Activated CD4-positive, alpha-beta T cell treated with anti-CD3 and anti-CD28 coated beads, Interleukin-10, Interleukin-2, amounts not matched to agents 100 ng/mL and 50 ng/mL, durations not matched to agents 16 hours and 8 hours (primary cell): Measurements from ENCODE around the gene MYADML2.
A peak's percentile ranks its signal among the peaks of the same experiment; 100 is the strongest.

ENCODE experiments used
- DNase-seq: peaks from one replicate; pipeline ENCODE4 v3.0.0-alpha.2; 2020

MYADML2 gene

DNA sequence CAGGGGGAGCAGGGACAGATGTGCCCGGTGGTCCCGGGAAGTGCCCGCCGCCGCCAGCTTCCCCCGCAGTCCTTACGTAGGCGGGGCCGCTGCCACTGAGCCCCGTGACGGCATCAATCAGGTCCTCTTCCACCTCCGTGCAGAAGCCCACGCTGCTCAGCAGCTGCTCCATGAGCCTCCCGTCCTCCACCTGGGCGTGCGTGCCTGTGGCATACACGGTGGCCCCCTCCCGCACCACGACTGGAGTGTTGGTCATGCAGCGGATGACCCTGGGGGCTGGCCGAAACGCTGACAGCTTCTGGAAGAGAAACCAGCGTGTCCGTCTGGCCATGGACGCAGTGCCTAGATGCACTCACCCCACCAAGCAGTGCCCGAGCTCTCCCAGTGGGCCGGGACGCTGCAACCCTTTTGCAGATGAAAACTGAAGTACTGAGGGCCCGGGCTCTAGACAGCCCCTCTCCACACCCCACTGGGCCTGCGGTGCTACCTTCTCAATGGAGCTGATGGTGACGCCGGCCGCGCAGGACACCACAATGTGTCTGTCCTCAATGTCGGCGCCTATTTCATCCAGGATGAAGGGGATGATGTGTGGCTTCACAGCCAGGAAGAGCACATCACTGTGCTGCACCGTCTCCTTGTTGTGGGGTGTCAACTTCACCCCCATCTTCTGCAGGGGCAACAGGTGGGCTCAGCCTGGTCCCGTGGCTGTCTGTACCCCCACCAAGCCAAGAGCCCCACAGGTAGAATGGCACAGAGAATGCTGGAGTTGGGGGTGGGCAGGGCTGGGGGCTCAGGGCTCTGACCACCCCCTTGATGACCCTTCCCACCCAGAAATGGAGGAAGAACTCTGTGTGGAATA lies 12.0 kb downstream of the MYADML2 start:
- no peak for DNase-seq

DNA sequence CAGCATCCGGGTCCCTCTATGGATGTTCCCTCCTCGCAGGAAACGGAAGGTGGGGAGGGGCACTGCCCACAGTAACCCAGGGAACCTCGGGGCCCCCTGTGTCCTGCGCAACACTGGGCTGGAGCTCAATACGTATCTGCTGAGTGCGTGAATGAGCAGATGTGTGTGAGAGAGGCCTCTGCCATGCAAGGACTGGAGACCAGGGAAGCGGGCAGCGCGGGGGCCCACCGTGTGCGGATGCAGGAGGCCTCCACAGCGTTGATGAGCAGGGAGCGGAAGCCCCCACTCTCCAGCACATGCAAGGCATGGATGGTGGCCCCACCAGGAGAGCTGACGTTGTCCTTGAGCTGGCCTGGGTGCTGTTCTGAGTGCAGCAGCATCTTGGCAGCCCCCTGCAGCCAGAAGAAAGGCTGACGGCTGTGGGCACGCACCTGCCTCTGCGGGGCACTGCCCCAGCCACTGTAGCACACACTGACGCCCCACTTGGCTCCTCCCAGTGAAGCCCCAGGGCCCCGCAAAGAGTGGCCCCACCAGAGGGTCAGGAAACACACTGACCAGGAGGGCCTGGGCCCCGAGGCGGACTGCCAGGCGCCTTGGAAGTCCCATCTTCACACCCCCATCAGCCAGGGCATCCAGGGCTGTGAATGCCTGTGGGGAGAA lies 12.8 kb downstream of the MYADML2 start:
- no peak for DNase-seq

DNA sequence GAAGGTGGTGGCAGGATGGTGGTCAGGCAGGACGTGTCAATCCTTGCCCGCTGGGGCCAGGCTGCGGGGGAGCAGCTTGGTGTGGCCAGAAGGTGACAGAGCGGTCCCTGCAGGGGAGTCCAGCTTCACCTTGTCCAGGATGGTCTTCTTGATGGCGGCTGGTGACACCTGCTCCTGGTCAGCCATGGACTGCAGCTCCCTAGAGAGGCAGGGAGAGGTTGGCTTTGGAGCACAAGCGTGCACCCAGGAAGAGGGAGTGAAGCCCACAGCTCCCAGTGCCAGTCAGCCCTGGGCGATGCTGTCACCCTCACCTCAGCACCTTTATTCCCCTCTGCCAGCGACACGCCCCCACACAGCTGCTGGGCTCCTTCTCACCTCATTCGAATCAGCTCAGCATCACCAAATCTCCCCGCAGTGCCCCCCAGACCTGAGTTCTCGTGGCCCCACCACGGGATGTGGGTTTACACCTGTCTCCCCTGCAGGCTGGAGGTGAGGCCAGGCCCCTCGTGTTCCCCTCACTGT lies 13.8 kb downstream of the MYADML2 start:
- DNase-seq: no peak

DNA sequence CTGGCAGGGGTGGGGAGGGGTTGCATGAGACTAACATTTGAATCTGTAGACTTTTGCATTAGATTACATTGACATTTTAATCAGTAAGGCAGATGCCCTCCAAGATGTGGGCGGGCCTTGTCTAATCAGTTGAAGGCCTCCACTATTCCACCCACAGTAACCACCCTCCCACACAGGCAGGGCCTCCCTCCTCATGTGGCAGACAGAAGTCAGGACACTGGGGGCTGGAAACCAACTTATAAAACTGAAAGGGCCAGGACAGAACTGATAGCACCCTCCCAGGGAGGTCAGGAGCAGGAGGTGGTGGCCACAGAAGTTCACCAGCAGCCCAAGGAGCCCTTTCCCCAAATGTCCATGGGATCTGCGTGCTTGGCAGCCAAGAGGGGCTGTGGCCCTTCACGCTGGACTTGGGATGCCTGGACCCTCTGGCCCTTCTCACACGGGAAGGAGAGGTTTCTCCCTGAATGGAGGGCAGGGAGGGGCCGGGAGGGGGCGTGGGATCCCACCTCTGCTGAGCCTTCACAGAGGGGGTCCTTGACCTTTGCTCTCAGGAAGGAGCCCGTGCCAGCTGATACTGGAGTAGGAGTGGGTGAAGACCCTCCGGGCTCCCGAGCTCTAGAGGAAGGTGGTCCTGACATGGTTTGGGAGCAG lies 14.6 kb downstream of the MYADML2 start:
- DNase-seq: no peak

DNA sequence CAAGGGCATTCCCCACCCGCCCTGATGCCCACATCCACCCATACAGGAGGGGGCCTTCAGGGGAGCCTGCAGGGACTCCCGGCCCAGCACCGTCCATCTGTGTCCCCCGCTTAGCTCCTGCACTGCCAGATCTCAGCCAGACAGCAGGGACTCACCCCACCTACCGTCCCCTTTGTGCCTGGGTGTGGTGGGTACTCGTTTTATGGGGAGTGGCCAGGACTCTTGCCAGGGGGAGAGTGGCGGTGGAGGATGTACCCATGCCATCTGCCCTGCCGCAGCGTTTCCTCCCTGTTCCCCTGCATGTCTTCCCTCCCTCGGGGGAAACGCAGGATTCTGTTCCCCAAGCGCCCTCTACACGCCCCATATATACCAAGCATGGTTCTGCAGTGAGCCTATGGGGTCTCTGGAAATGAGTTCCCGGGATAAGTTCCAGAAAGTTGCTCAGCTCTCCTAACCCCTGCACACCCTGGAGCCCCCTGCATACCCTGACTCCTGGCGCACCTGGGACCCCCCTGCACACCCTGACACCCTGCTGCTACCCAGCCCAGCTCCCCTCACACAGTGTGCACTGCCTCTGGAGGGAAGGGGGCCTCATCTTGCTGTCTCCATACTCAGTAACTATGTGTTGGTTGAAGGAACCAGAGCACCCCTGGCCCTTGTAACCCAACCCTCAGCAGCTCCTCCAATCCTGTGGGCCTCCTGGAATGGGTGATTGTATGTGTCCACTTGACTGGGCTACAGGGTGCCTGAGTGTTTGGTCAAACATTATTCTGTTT lies 15.3 kb downstream of the MYADML2 start:
- no peak for DNase-seq

DNA sequence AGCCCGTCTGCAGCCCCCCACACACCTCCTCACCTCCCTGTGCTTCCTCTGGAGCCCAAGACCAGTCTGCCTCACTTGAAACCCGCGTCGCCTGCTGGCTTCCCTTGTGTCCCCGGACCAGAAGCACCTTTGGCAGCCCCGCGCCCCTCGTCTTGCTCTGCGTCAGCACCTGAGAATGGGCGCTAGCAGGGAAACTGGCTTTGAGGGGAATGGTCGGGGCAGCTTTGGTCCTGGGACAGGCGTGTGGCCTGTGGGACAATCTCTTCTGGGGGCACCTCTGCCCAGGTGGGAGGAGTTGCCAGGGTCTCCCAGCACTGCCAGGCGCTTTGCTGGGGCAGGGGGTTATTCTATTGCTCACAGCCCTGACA lies 15.9 kb downstream of the MYADML2 start:
- no peak for DNase-seq

DNA sequence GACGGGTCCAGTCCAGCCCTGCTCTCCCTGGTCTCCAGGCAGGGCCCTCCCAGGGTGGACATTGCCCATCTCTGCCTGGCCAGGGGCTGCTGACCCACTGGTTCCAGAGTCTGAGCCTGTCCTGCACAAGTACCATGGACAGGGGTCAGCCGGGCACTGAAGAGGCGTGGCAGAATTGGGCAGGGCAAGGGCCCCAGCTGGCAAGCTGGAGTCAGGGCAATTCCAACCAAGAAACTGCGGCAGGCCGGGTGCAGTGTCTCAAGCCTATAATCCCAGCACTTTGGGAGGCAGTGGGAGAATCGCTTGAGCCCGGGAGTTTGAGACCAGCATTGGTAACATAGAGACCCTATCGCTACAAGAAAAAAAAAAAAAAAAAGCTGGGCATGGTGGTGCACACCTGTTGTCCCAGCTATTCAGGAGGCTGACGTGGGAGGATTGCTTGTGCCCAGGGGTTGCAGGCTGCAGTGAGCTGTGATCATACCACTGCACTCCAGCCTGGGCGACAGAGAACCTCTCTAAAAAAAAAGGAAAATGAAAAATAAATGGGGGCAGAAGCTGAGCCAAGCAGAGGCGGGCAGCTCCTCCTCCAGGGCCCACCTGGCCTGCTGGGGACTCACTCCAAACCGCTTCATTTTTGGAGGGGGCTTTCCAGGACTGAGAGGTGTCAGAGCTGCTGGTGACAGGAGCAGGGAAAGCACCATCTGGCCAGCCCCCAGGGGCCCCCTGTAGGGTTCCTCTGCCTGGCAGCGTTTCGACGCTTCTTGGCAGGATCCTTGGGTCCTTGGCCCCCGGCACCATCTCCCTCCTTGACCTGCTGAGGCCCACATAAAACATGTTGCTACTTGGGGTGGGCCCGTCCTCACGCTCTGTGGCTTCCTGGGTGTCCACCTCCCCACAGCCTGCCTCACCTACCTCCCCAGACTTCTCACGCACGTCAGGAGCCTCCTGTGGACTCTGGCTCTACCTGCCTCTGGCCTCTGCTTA lies 16.6 kb downstream of the MYADML2 start:
- DNase-seq: no peak

DNA sequence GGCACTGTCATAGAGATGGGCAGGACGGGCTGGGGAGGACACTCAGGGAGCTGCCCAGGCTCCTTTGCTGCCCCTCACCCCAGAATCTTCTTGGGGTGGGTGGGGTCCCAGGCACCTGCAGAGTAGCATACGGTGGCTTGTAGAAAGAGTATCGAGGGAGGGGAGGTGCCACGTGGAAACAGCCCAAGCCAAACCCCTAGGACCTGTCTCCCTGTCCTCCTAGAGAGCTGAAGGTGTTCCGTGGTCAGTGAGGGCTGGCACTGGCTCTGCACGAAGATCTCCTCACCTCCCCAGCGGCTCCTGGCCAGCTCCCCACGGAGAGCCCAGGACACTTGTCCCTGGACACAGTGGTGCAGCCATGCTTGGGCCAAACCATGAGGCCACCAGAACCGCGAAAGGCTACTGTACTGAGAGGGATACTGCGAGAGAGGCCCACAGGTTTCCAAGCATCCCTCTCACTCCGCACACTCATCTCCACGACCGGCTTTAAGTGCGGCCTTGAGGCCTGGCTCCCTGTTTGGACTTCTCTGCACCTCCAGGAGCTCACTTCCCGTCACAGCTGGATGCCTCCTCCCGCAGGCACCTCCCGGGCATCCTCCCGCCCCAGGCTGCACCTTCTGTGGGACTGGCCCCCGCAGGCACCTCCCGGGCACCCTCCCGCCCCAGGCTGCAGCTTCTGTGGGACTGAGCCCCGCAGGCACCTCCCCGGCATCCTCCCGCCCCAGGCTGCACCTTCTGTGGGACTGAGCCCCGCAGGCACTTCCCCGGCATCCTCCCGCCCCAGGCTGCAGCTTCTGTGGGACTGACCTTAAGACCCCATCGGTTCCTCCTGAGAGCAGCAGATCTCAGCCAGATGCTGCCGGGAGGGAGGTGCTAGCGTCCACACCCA lies 17.5 kb downstream of the MYADML2 start:
- no peak for DNase-seq

DNA sequence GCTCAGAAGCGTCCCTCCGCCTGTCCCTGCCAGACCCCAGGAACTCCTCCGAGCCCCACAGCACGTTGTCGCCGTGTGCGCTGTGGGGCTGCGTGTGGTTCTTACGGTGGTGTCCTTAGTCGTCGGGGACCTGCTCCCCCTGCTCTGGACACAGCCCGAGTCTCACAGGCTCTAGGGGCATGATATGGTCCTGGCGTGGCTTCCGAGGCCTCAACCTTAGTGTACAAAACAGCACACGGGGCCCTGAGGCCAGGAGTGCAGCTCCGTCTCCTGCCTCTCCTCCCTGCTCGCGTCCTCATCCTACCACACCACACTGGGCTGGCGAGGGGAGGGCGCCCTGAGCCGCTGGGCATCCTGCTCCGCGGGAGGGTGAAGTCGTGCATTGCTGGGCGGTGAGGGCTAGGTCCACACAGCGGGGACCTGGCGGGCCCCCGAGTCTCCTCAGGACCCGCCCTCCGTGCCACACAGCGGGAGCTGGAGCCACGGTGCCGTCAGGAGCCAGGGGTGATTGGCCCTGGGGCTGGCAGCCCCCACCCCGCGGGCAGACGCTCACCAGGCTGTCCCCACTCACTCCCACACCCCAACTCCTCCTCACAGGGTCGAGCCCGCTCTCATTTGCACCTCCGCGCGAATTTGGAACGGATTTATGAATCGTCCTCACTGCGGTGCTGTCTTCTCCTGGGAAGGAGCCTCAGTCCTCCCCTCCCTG lies 18.3 kb downstream of the MYADML2 start:
- DNase-seq: no peak

DNA sequence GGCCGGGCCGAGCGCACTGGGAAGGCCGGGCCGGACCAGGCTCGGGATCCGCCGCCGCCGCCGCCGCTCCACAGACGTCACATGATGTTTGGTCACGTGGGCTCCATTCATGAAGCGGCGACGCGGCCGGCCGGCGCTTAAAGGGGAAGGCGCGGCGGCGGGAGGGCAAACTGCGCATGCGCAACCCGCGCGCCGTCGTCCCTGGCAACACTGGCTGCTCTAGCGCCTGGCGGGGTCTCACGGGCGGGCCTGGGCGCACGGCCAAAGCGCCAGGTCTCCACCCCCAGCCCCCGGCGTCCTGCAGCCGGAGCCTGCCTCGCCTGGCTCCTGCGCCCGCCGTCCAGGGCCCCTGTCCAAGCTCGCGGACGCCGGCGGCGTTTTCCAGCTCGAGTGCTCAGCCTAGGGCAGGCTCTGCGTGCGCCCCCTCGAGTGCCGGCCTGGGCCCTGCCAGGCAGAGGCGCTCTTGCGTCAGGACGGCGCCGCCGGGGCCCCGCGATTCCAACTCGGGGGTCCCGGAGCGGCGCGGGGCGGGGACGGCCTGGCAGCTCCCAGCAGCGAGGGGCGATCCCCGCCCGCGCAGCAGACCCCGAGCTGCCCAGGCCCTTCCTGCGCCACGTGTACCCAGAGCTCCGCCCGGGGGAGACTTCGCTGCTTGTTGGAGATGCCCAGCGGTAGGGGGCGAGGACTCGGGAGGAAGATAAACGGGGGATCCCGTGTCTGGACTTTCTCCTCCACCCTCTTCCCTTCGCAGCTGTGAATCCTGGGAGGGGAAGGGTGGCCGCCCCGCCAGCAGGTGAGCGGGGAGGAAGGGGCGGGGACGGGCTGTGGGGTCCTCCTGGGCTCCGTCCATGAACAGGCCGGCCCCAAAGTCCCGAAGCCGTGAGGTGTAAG lies 19.1 kb downstream of the MYADML2 start, which contains the start of gene MAFG:
TSS of gene MAFG (minus strand) at position 83 of the 891 bp plus-strand sequence. CDS start 4,550 bp downstream, outside the sequence.
- DNase-seq: peak; percentile 94

DNA sequence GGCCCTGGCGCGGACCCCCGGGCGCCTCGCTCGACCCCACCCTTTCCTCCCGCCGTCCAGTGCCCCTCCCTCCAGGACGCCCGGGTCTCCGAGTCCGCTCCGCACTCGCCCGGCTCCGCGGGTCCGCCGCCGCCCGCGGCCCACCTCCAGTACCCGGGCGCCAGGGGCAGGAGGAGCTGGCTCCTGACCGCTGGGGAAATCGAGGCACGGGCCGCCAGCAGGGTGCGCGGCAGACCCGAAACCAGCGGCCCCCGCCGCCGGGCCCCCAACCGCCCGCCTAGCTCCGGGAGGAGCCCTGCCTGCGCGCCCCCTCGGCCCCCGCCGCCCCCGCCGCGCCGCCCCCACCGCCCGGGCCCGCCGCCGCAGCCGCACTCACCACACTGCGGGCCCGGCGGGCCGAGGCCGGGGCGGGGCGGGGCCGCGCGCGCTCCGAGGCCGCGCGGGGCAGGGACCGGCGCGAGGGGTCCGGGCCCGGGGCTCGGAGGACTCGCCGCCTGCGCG lies 19.8 kb downstream of the MYADML2 start:
- DNase-seq: no peak

DNA sequence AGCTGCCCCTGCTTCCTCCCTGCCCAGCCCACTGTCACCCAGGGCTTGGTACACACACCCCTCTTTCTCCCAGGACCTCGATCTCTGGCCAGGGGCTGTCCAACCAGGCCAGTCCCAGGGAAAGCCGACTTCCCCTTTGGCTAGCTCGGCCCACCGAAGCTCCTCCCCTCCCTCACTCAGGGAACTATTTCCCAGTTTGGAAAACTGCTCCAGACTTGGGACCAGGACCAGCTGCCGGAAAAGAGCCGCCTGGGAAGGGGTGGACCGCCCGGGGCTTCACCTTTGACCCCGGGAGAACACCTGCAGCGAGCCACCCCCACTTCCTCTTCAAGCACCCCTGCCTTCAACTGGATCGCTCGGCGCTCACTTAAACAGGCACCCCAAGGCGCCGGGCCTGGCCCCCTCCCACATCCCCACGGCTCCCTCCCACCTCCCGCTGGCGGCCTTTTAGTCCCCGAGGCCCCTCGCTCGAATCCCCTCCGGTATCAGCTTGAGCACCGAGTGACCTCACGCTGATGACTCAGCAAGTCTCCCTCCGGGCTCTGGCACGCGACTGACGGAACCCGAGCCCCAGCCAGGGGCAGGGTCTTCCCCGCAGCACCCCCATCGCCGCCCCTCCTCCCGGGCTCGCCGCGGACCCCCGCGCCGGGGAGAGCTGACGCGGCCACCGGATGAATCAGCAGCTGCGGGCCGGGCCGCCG lies 20.4 kb downstream of the MYADML2 start:
- peak; percentile 74 for DNase-seq

DNA sequence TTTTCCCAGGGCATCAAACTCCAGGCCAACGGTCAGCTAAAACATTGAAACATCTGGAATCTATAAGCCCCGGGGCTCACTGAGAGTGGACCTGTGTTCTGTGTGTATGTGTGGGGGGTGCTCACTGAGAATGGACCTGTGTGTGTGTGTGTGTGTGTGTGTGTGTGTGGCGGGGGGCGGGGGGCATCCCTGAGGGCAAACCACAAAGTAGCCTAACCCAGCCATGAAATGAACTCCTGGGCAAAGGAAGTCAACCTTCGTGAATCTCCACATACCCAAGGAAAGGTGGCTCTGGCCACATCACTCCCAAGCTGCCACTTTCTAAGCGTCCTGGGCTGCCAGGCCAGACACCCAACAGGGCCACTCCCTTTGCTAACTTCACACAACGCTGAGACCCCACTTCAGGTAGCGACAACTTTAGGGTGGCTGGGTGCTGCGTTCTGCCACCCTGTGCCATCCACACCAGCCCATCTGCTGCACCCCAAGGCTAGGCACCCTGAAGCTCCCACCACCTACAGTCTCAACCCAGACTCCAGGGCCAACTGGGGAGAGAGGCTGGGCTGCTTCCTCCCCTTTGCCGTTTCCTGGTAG lies 21.1 kb downstream of the MYADML2 start:
- no peak for DNase-seq

DNA sequence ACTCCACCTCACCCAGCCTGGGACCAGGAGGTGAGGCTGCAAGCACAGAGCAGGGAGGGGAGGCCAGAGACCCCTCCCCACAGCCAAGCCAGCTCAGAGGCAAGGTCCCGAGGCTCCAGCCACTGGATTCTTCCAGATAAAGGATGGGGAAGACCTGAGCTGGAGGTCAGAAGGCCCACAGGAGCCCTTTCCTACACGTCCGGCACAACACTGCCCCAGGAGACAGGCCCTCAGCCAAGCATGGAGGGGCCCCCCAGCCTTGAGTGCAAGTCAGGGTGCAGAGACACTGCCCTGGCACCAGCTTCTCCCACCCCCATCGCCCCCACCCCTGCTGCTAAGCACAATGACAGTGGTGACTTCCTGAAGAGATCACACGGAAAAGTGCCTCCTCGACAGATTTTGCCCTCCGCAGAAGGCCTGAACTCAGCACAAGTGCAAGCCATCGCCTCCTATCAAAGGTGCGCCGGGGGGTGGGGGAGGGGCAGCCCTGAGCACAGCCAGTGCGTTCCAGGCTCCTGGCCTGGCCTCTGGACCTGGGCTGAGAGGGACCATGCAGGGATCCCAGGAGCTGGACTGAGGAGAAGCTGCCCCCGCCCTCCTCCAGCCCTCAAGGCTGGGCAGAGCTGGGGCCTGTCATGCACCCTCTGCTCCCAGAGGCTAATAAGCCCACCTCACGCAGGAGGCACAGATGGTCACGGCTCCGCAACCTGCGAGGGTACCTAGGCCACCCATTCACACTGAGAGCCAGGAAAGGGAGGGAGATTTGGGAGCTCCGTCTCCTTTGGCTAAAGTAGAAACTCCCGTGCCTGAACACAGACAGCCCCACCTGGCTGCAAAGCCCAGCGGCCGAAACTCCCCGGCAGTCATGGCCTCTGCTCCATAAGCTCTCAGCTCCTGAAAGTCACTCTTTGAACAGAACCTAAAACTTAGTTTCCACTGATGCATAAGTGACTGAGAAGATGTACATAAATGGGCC lies 22.2 kb downstream of the MYADML2 start:
- DNase-seq: peak; percentile 44

DNA sequence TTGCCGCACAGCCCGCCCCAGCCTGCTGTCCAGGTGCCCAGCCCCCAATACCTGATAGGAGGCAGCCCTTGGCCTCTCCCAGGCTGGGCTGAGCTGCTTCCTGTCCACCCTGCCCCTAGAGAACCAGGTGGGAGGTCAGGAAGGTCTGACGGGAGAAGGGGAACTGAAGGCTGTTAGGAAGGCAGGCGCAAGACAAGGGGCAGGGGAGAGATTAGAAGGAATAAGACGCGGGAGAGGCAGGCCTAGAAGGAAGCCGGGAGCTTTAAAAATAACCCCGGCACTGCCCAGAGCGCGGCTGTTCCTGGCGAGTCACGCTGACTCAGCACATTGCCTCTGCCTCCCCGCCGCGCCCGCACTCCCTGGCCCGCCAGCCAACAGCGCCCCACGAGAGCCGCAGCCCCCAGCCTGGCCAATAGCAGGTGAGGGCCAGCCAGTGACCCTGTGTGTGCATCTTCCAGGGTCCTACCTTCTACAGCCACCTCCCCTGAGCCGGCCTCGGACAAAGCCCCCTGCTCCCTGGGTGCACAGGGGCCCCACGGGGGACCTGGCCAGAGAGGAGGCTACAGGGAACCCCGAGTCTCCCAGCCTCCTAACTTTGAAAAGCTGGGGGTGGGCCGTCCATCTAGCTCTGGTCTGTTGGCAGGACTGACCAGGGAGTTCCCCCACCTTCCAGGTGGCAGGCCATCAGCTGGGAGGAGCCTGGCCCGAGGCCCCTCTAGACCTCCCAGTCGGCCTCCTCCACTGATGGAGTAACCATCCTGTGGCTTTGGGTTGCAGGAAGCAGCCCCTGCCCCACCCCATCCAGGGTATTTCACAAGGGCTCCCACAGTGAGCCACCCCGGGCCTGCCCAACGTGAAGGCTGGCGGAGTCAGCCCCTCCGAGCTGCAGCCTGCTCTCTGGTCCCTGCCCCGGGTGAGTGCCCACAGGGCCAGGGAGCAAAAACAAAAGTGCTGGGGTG lies 23.5 kb downstream of the MYADML2 start:
- no peak for DNase-seq
